Mammary epithelial cell (primary cell): Measurements from ENCODE around the gene SOBP.

Source experiments
- CTCF ChIP-seq, 2 donors: IDR thresholded peaks in 1 of 2; conservative IDR thresholded peaks in 1 of 2; 2 replicates each; pipeline ENCODE4 v1.5.1; 2011 to 2012; ENCODE audit warnings: inconsistent platforms in 2 of 2, low read length in 2 of 2, mild to moderate bottlenecking in 2 of 2, control low read depth in 1 of 2, low read depth in 1 of 2; ENCODE audit not compliant: insufficient read depth in 1 of 2; ENCODE audit errors: extremely low read depth in 1 of 2
- EZH2 ChIP-seq: IDR thresholded peaks from 2 replicates; pipeline ENCODE4 v1.6.1; 2012; ENCODE audit warnings: low read length, inconsistent platforms, borderline replicate concordance

GRCh38 chr6:107444277-107444676 lies 45.6 kb upstream of the SOBP start:
- TF ChIP-seq CTCF (conservative IDR thresholded peaks at IDR 0.05 in 1 of 2, IDR thresholded peaks at IDR 0.05 in 1 of 2; ENCODE audit: extremely low read depth in 1 of 2, insufficient read depth in 1 of 2, low read depth in 1 of 2, low read length in 2 of 2) (no peak), EZH2 (no peak)
